ENCODE data around the gene RPL38. TPM values are rescaled to one million over a fixed set of nuclear protein-coding genes. Genes with fewer than 3 reads are reported as not detected.

Gene RPL38
- total RNA-seq, 1 experiment from 2014 or later, result 3,689 TPM

DNA sequence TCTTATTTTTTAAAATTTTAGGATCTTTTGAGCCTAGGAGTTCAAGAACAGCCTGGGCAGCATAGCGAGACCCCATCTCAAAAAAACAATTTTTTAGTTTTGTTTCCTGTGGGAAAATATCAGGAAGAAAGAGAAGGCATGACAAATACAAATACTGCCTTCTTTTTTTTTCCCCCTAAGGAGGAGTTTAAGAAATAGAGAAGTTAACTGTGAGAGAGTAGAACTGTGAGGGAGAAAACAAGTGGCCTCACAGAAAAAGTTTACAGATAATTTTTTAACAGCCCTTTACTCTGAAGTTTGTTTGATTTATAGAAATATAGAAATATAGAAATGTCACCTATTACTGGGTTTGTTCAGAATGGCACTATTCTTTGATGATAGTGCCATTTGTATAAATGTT lies 31.0 kb downstream of the RPL38 start:
- ATAC-seq (no peak), DNase-seq (no peak)
- no peaks in the 10 kb centered on the region for H3K9me3 ChIP-seq (ENCODE audit: low read length)
- H3K4me2 ChIP-seq (ENCODE audit: low read length), result no peak overlapping the region
- no peak overlapping the region for H3K27ac ChIP-seq (ENCODE audit: low read length)
- TF ChIP-seq, protein P1, sequence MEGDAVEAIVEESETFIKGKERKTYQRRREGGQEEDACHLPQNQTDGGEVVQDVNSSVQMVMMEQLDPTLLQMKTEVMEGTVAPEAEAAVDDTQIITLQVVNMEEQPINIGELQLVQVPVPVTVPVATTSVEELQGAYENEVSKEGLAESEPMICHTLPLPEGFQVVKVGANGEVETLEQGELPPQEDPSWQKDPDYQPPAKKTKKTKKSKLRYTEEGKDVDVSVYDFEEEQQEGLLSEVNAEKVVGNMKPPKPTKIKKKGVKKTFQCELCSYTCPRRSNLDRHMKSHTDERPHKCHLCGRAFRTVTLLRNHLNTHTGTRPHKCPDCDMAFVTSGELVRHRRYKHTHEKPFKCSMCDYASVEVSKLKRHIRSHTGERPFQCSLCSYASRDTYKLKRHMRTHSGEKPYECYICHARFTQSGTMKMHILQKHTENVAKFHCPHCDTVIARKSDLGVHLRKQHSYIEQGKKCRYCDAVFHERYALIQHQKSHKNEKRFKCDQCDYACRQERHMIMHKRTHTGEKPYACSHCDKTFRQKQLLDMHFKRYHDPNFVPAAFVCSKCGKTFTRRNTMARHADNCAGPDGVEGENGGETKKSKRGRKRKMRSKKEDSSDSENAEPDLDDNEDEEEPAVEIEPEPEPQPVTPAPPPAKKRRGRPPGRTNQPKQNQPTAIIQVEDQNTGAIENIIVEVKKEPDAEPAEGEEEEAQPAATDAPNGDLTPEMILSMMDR (conservative IDR thresholded peaks at IDR 0.05; ENCODE audit: low read depth, low read length), result no peak
- TF ChIP-seq EZH2 (IDR thresholded peaks at IDR 0.05; ENCODE audit: low read length, unreplicated experiment), result no peak
- no peak for TF ChIP-seq EZH2phosphoT487 (IDR thresholded peaks at IDR 0.05; ENCODE audit: borderline replicate concordance, low read length)
- POLR2A ChIA-PET (ENCODE audit: unreplicated experiment), result no interaction called here
- intact Hi-C loops (cut with micrococcal nuclease), result no loop called here
- H3K9me2 ChIP-seq (replicated peaks; ENCODE audit: low read length), result no peaks in the 10 kb centered on the region
- no peaks in the 10 kb centered on the region for H3K4me1 ChIP-seq (ENCODE audit: insufficient read depth, low read length)
- CTCF ChIA-PET, result no interaction called here
- H3K36me3 ChIP-seq (ENCODE audit: low read depth, low read length), result no peaks in the 10 kb centered on the region
- H3F3A ChIP-seq (ENCODE audit: low read length, unreplicated experiment), result no peaks in the 10 kb centered on the region
- no peaks in the 10 kb centered on the region for H3K79me2 ChIP-seq (ENCODE audit: low read length)
- no peak overlapping the region for H3K4me3 ChIP-seq (ENCODE audit: low read length)
- H3K9ac ChIP-seq (ENCODE audit: low read length), result no peak overlapping the region
- BruUV-seq (replicated peaks), result no TSS peak
- H4K20me1 ChIP-seq (ENCODE audit: low read length), result no peaks in the 10 kb centered on the region
- H2AFZ ChIP-seq (ENCODE audit: low read length), result no peak overlapping the region
- H3K27me3 ChIP-seq (ENCODE audit: low read length), result no peaks in the 10 kb centered on the region

DNA sequence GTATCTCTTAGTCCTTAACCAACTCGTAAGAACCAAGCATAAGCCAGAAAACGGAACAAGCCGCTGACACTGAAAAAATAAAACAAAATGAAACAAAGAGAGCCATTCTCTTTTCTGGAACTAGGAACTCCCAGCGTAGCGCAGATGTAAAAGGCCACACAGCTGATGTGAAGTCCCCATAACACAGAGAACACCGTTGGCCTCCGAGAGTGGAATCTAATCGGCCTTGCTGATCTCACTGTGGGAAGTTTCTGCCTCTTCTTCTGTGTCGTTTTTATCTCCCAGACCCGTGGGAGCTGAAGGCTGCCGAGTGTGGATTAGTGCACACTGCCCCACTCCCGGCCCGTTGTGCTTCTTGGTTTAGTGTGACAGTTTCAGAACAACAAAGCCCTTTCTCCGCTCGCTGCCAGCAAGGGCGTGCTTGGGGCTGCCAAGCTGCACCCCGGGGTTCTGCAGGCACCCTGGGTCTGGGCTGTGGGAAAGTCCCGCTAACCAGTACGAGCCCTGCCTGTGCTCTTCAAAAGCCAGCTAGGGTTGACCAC lies 31.6 kb downstream of the RPL38 start:
- H3K27ac ChIP-seq (ENCODE audit: low read length), result no peak overlapping the region
- POLR2A ChIA-PET (ENCODE audit: unreplicated experiment), result no interaction called here
- CTCF ChIA-PET, result no interaction called here
- no peaks in the 10 kb centered on the region for H3K9me3 ChIP-seq (ENCODE audit: low read length)
- no peaks in the 10 kb centered on the region for H3K79me2 ChIP-seq (ENCODE audit: low read length)
- H3K27me3 ChIP-seq (ENCODE audit: low read length), result no peaks in the 10 kb centered on the region
- no peaks in the 10 kb centered on the region for H3K36me3 ChIP-seq (ENCODE audit: low read depth, low read length)
- H2AFZ ChIP-seq (ENCODE audit: low read length), result no peak overlapping the region
- intact Hi-C loops (cut with micrococcal nuclease), result no loop called here
- H3K4me2 ChIP-seq (ENCODE audit: low read length), result no peak overlapping the region
- no peaks in the 10 kb centered on the region for H3F3A ChIP-seq (ENCODE audit: low read length, unreplicated experiment)
- ATAC-seq, result no peak
- H3K9ac ChIP-seq (ENCODE audit: low read length), result no peak overlapping the region
- TF ChIP-seq EZH2phosphoT487 (IDR thresholded peaks at IDR 0.05; ENCODE audit: borderline replicate concordance, low read length) (no peak), EZH2 (IDR thresholded peaks at IDR 0.05; ENCODE audit: low read length, unreplicated experiment) (no peak)
- TF ChIP-seq, protein P1 (conservative IDR thresholded peaks at IDR 0.05; ENCODE audit: low read depth, low read length), result no peak
- no peaks in the 10 kb centered on the region for H4K20me1 ChIP-seq (ENCODE audit: low read length)
- DNase-seq, result no peak
- H3K4me1 ChIP-seq (ENCODE audit: insufficient read depth, low read length), result no peaks in the 10 kb centered on the region
- H3K4me3 ChIP-seq (ENCODE audit: low read length), result no peak overlapping the region
- BruUV-seq (replicated peaks), result no TSS peak
- H3K9me2 ChIP-seq (replicated peaks; ENCODE audit: low read length), result no peaks in the 10 kb centered on the region

- Histone ChIP-seq H3K9me3 (ENCODE audit: low read length) (no peaks in the 10 kb centered on the region), H3K4me1 (ENCODE audit: insufficient read depth, low read length) (no peaks in the 10 kb centered on the region), H3K79me2 (ENCODE audit: low read length) (no peaks in the 10 kb centered on the region), H3K4me2 (ENCODE audit: low read length) (no peak overlapping the region), H3F3A (ENCODE audit: low read length, unreplicated experiment) (no peaks in the 10 kb centered on the region), H3K9me2 (replicated peaks; ENCODE audit: low read length) (no peaks in the 10 kb centered on the region), H3K27ac (ENCODE audit: low read length) (no peak overlapping the region), H4K20me1 (ENCODE audit: low read length) (no peaks in the 10 kb centered on the region), H3K4me3 (ENCODE audit: low read length) (no peak overlapping the region), H3K27me3 (ENCODE audit: low read length) (no peaks in the 10 kb centered on the region), H3K9ac (ENCODE audit: low read length) (no peak overlapping the region), H3K36me3 (ENCODE audit: low read depth, low read length) (no peaks in the 10 kb centered on the region), H2AFZ (ENCODE audit: low read length) (no peak overlapping the region)
- TF ChIP-seq EZH2phosphoT487 (IDR thresholded peaks at IDR 0.05; ENCODE audit: borderline replicate concordance, low read length), result no peak
- TF ChIP-seq, protein P1 (conservative IDR thresholded peaks at IDR 0.05; ENCODE audit: low read depth, low read length), result no peak
- no peak for TF ChIP-seq EZH2 (IDR thresholded peaks at IDR 0.05; ENCODE audit: low read length, unreplicated experiment)
- intact Hi-C loops (cut with micrococcal nuclease), result no loop called here
- ATAC-seq (no peak), DNase-seq (no peak)
- no TSS peak for BruUV-seq (replicated peaks)
- ChIA-PET CTCF (no interaction called here), POLR2A (ENCODE audit: unreplicated experiment) (no interaction called here)
Measured at GRCh38 chr17:74235911-74236371, 32.5 kb downstream of the RPL38 start.
